Neuron (in vitro differentiated cells): Measurements from ENCODE around the gene FBXW5.

Source experiments
- H2AFZ ChIP-seq: one replicate; pipeline ENCODE4 v1.6.1; 2013; ENCODE audit warnings: low read depth, mild to moderate bottlenecking, inconsistent platforms, low read length, moderate library complexity
- H3K27me3 ChIP-seq: one replicate; pipeline ENCODE4 v1.6.1; 2013; ENCODE audit warnings: low read length; ENCODE audit not compliant: insufficient read depth
- H3K36me3 ChIP-seq: one replicate; pipeline ENCODE4 v1.6.1; 2013; ENCODE audit warnings: low read length; ENCODE audit not compliant: insufficient read depth
- H3K4me1 ChIP-seq: one replicate; pipeline ENCODE4 v1.6.1; 2013; ENCODE audit warnings: low read length; ENCODE audit not compliant: insufficient read depth
- H3K4me3 ChIP-seq: 2 replicates; pipeline ENCODE4 v1.5.1; 2013; ENCODE audit warnings: mild to moderate bottlenecking, low read length, moderate library complexity
- H3K9me3 ChIP-seq: one replicate; pipeline ENCODE4 v1.6.1; 2013; ENCODE audit warnings: low read length

Gene FBXW5, protein sequence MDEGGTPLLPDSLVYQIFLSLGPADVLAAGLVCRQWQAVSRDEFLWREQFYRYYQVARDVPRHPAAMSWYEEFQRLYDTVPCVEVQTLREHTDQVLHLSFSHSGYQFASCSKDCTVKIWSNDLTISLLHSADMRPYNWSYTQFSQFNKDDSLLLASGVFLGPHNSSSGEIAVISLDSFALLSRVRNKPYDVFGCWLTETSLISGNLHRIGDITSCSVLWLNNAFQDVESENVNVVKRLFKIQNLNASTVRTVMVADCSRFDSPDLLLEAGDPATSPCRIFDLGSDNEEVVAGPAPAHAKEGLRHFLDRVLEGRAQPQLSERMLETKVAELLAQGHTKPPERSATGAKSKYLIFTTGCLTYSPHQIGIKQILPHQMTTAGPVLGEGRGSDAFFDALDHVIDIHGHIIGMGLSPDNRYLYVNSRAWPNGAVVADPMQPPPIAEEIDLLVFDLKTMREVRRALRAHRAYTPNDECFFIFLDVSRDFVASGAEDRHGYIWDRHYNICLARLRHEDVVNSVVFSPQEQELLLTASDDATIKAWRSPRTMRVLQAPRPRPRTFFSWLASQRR

DNA sequence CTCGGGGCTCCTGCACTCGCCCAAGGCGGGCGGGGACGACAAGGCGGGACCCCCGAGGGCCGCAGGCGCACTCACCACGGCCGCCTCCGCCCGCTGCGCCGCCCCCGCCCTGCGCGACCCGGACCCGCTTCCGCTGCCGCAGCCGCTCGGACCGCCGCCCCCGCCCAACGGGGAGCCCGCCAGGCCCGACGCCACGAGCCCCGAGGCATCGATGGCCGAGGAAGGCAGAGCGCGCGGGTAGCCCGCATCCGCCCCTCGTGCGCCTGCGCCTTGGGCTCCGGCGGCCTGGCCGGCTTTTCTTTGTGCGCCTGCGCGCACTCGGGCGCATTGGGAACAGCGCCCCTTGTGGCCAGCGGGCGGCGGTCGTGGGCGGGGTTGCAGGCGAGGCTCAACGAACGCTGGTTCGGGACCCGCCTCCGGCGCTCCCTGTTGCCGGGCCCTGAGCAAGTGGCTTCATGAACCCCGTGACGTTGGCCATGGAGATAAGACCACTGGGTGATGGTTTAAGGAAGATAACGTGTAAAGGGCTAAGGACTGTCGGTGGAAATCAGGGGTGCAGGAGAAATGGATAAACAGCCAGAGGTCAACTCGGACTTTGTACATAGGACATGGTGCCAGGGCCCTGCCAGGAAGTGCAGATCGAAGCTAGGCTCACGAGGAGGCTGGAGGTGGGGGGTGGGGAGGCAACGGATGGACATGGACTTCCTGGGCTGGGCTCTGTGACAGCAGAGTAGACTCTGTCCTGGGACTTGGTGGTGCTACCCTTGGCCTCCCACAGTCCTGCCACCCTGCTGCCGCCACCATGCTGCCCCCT is at the start of gene FBXW5, which contains the start of gene C8G:
Gene FBXW5 (minus strand): TSS at position 220 of the 814 bp plus-strand sequence. CDS start 655 bp downstream, outside the sequence.
Gene C8G (plus strand): TSS at position 725 of the 814 bp plus-strand sequence. CDS start 78 bp downstream, at position 803.
- Histone ChIP-seq H2AFZ (peak within 1 kb of the TSS; percentile 4), H3K27me3 (no peaks in the 10 kb centered on the region), H3K4me1 (peaks cover 5% of the 10 kb centered on the region), H3K36me3 (peaks cover 30% of the 10 kb centered on the region), H3K9me3 (no peaks in the 10 kb centered on the region), H3K4me3 (peak within 1 kb of the TSS; percentile 87)

DNA sequence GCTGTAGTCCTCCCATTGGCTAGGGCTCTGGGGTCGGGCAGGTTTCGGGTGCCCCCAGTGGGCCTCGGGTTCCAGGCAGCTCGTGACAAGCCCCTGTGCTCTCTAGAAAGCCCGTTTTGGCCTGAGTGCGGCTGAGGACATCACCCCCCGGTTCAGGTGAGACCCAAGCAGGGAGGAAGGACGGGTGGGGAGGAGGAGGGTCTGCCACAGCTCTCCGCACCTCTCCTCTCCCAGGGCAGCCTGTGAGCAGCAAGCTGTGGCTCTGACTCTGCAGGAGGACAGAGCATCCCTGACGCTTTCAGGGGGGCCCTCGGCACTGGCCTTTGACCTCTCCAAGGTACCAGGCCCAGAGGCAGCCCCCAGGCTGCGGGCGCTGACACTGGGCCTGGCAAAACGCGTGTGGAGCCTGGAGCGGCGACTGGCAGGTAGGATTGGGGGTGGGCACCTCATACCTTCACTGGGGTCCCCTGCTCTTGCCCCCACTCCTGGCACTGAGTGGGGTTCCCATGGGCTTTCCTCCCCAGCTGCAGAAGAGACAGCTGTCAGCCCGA is 48.4 kb upstream of the FBXW5 start:
- Histone ChIP-seq H3K4me3 (peak overlapping the region; percentile 67), H3K4me1 (peaks cover 12% of the 10 kb centered on the region), H3K27me3 (no peaks in the 10 kb centered on the region), H2AFZ (no peak overlapping the region), H3K36me3 (peaks cover 12% of the 10 kb centered on the region), H3K9me3 (no peaks in the 10 kb centered on the region)

DNA sequence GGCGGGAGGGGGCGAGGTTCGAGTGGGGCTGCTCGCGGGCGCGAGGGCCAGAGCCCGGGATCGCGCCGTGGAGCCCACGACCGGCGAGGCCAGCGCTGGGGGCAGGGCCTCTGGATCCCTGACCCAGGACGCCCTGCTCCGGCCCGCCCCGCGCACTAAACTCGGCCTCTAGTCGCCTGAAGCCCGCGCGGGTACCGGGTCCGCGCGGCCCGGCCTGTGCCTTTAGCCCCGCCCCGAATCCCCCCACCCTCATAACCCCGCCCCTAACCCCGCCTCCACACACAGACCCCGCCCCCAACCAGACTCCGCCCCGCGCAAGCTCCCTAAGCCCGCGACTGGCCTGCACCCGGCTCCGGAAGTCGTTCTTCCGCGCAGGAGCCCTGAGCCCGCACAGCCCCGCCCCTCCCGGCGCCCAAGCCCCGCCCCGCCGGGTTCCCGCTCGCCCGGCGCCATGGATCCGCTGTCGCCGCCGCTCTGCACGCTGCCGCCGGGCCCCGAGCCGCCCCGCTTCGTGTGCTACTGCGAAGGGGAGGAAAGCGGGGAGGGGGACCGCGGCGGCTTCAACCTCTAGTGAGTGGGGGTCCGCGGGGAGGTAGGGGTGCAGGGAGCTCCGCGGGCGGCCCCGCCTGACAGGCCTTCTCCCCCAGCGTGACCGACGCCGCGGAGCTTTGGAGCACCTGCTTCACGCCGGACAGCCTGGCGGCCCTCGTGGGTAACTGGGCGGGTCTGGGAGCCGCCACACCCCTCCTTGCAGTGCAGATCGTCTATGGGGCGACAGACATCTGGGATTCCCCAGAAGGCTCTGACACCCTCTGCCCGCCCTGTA is 47.7 kb upstream of the FBXW5 start, which contains the start of gene PAXX:
Gene PAXX (plus strand): TSS at position 430 of the 826 bp plus-strand sequence. CDS start 22 bp downstream, at position 452.
- Histone ChIP-seq H3K27me3 (no peaks in the 10 kb centered on the region), H2AFZ (peak within 1 kb of the TSS; percentile 42), H3K9me3 (no peaks in the 10 kb centered on the region), H3K4me1 (peaks cover 12% of the 10 kb centered on the region), H3K36me3 (peaks cover 12% of the 10 kb centered on the region), H3K4me3 (peak within 1 kb of the TSS; percentile 67)

DNA sequence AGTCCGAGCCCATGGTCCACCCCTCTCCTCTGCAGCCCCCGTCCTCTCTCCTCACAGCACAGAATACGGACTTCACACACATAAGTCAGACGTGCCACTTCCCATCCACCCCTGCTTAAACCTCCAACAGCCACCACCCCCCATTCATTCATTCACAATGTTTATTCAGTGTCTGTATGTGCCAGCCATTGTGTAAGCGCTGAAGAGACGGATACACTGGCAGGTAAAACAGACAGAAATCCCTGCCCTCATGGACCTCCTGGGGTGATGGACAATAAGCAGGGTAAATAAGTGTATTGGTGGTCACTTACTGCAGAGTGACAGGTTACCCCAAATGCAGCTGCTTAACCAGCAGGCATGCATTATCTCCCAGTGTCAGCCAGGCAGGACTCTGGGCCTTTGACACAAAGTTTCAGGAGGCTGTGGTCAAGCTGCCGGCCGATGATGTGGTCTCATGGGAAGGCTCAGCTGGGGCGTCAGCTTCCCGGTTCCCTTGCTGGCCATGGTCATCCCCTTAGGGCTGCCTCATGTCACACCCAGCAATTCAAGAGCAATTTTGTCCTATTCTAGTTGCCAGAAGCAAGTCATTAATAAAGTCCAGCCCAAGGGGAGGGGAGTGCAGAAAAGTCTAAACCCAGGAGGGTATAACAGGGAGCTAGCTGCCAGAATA is 45.8 kb upstream of the FBXW5 start:
- Histone ChIP-seq H3K9me3 (no peaks in the 10 kb centered on the region), H3K4me1 (peaks cover 12% of the 10 kb centered on the region), H3K36me3 (peaks cover 12% of the 10 kb centered on the region), H3K27me3 (no peaks in the 10 kb centered on the region), H2AFZ (no peak overlapping the region), H3K4me3 (no peak overlapping the region)

DNA sequence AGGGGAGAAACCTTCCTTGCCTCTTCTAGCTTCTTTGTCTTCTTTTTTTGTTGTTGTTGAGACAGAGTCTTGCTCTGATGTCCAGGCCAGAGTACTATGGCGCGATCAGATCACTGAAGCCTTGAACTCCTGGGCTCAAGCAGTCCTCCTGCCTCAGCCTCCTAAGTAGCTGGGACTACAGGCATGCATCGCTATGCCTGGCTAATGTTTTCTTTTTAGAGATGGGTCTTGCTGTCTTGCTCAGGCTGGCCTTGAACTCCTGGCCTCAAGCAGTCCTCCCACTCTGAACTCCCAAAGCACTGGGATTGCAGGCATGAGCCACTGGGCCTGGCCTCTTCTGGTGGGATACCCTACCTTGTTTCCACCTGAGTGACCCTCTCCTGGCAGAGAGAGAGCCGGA is 44.3 kb upstream of the FBXW5 start:
- Histone ChIP-seq H3K36me3 (peaks cover 6% of the 10 kb centered on the region), H3K4me1 (peaks cover 12% of the 10 kb centered on the region), H3K4me3 (no peak overlapping the region), H3K27me3 (peaks cover 4% of the 10 kb centered on the region), H3K9me3 (no peaks in the 10 kb centered on the region), H2AFZ (no peak overlapping the region)

DNA sequence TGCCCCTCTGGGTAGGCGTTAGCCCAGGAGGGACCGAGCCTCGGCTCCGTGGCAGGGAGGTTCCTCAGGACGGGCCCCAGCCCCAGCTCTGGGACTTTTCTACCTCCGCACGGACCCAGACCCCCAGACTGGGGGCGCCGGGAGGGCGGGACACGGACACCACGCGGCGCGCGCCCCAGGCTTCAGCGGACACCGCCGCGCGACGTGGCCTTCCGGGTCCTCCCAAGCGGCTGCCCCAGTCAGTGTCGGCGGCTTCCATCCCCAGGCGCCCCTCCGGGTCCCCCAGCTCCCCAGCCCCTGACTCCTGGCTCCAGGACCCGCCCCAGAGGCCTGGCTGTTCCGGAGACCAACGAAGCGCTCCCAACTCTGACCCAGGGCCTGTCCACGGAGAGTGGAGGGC is 41.3 kb upstream of the FBXW5 start:
- H2AFZ ChIP-seq = no peak overlapping the region
- no peak overlapping the region for H3K4me3 ChIP-seq
- peaks cover 5% of the 10 kb centered on the region for H3K4me1 ChIP-seq

DNA sequence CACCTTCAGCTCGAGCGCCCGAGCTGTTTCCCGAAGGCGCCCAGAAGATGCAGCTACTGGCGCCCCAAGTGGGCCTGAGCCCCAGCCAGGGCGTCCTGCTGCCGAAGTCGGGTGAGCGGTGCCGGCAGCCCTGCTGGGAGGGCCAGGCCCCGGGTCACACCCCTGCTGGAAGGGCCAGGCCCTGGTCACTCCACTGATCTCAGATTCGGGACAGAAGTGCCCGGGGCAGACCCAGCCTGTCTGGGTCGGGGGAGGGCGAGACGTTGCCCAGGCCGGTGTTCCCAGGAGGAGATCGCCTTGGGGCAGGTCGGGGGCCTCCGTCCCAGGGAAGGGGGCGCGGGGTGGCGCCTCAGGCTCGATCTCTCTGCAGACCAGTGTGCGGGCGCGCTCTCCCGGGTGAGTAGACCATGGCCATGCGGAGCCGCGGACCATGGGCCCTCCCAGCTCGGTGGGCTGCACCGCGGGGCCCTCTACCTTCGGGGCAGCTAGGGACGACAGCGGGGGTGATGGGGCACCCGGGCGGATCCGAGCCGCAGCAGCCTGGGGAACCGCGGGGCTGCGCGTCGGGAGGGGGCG is 40.6 kb upstream of the FBXW5 start:
- Histone ChIP-seq H3K4me3 (no peak overlapping the region), H2AFZ (no peak overlapping the region), H3K4me1 (peaks cover 5% of the 10 kb centered on the region), H3K9me3 (no peaks in the 10 kb centered on the region), H3K36me3 (no peaks in the 10 kb centered on the region), H3K27me3 (peaks cover 24% of the 10 kb centered on the region)

More for the DNA sequence above, 41.3 kb upstream of the FBXW5 start:
- peaks cover 24% of the 10 kb centered on the region for H3K27me3 ChIP-seq
- H3K9me3 ChIP-seq = no peaks in the 10 kb centered on the region
- H3K36me3 ChIP-seq = no peaks in the 10 kb centered on the region

DNA sequence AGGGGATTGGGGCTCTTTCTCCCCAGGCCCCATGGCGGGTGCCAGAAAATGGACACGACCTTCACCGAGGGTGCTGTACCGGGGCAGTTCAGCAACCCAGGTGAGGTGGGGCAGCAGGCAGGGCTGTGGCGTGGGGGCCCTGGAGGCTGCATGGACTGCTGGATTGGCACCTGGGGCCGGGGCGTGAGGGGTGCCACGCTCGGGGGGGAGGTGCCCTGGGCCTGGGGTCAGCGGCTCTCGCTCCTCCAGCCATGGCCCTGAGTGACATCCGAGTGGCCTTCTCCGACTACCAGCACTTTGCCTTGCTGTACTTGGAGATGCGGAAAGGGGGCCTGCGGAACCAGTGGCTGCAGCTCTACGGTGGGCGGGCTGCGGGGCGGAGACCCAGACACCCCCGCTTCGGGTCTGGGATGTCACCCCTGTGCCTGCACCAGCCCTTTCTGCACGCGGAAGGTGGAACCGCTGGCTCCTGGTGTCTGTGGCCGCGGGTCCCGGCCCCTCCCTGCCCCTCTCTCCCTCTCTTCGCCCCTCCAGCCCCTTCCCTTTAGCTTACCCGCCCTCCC is 40.0 kb upstream of the FBXW5 start:
- H3K36me3 ChIP-seq = no peaks in the 10 kb centered on the region
- peaks cover under 1% of the 10 kb centered on the region for H3K4me1 ChIP-seq
- H3K9me3 ChIP-seq = no peaks in the 10 kb centered on the region
- no peak overlapping the region for H2AFZ ChIP-seq
- H3K27me3 ChIP-seq = peaks cover 28% of the 10 kb centered on the region
- H3K4me3 ChIP-seq = no peak overlapping the region

DNA sequence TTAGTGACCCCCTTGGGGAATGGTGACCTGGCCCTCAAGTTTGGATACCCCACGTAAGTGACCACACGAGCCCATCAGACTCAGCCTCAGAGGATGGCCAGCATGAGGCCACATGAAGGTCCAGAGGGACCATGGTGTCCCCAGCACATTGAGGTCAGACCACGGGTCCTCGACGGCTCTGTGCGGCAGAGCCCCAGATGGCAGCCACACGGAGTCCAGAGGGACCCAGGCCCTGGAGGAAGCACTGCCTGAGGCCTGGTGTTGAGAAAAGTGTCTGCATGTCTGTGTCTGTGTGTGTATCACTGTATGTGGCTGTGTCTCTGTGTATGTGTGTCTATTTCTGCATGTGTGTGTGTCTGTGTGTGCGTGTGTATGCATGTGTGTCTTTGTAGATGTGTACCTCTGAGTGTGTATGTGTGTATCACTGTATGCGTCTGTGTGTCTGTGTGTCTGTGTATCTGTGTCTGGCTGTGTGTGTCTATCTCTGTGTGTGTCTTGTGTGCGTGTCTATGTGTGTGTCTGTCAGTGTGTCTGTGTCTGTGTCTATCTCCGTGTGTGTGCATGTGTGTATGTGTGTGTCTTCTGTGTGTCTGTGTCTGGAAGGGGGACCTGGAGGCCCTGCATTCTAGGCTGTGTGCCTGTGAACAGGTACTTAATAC is 39.2 kb upstream of the FBXW5 start:
- H3K9me3 ChIP-seq = no peaks in the 10 kb centered on the region
- H3K27me3 ChIP-seq = peaks cover 35% of the 10 kb centered on the region
- no peaks in the 10 kb centered on the region for H3K36me3 ChIP-seq
- no peaks in the 10 kb centered on the region for H3K4me1 ChIP-seq
- H2AFZ ChIP-seq = no peak overlapping the region
- no peak overlapping the region for H3K4me3 ChIP-seq

DNA sequence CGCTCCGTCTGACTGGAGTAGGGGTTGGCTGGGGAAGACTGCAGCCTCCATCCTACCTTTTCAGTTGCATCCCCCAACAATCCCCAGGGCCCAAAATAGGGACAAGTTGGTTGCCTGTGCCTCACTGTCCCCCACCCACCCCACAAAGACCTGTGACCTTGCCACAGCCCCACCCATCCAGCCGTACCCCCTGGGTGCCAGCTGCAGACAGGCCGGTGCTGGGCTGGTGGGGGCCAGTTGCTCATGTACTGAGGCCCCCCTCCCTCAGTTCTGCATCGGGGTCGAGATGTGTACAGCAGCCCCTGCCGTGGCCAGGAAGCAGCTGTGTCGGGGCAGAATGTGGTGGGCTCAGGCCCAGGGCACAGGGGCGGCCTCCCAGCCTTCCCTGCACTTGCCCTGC is 38.6 kb upstream of the FBXW5 start:
- Histone ChIP-seq H3K36me3 (no peaks in the 10 kb centered on the region), H3K4me1 (no peaks in the 10 kb centered on the region), H3K27me3 (peaks cover 35% of the 10 kb centered on the region), H2AFZ (no peak overlapping the region), H3K9me3 (no peaks in the 10 kb centered on the region), H3K4me3 (no peak overlapping the region)
